ENCODE results near the gene JMJD6. TPM values are rescaled to one million over a fixed set of nuclear protein-coding genes. Genes with fewer than 3 reads are reported as not detected.

Gene JMJD6
- total and polyA plus RNA-seq, 9 of the 15 experiments (the other 6 are each of a cell fraction or from before 2014, with no cell fraction given), result 2.5 to 52.3 (median 36.3) TPM

GRCh38 chr17:76716839-76717215 lies 9.6 kb downstream of the JMJD6 start:
- 27% methylated on average over 6 of the region's 6 CpGs for WGBS (ENCODE audit: insufficient coverage, low coverage, missing lambda C conversion rate)
- Histone ChIP-seq H3K79me2 (ENCODE audit: control insufficient read depth, insufficient read depth, low read length) (peaks cover 21% of the 10 kb centered on the region), H4K20me1 (replicated peaks; ENCODE audit: control insufficient read depth, insufficient read depth, low read length) (peaks cover 11% of the 10 kb centered on the region; the same call in 1 of the 2 replicates), H3K9me1 (ENCODE audit: control insufficient read depth, insufficient read depth, low read length) (peaks cover 2% of the 10 kb centered on the region), H3K4me3 (no peak overlapping the region), H3K4me2 (ENCODE audit: insufficient read depth, low read length) (peak overlapping the region; percentile 40; the same call in 1 of the 2 replicates), H3K4me1 (replicated peaks in 1 of 2; ENCODE audit: control insufficient read depth in 2 of 2, insufficient read depth in 2 of 2, low read length in 2 of 2) (peaks cover 18 to 27% of the 10 kb centered on the region in 2 experiments), H3K27me3 (ENCODE audit: control insufficient read depth in 2 of 2, insufficient read depth in 2 of 2, low read length in 2 of 2) (no peaks in the 10 kb centered on the region), H3K36me3 (ENCODE audit: control insufficient read depth, insufficient read depth, low read length) (peaks cover 87% of the 10 kb centered on the region), H3K9ac (ENCODE audit: insufficient read depth in 1 of 2, low read depth in 2 of 2, low read length in 2 of 2) (peak overlapping the region in 1 of 2 experiments; percentile 16; a peak in 3 of 4 replicates), H3K27ac (ENCODE audit: extremely low read depth, low read depth, low read length) (peak overlapping the region; percentile 26; the same call in 1 of the 3 replicates), H2AFZ (ENCODE audit: low read depth, low read length) (no peak overlapping the region), H3K9me3 (replicated peaks; ENCODE audit: control insufficient read depth, insufficient read depth, low read depth, low read length) (no peaks in the 10 kb centered on the region)
- TF ChIP-seq MEF2A (IDR thresholded peaks at IDR 0.05; ENCODE audit: control insufficient read depth, low read depth, low read length), result no peak
- TF ChIP-seq MYC (IDR thresholded peaks at IDR 0.05; ENCODE audit: low read depth, low read length), result 0 out of 2 replicates have a peak, but pooled peaks have one; percentile 2
- no peak for TF ChIP-seq MYC (CRISPR knock-in tag; IDR thresholded peaks at IDR 0.05; ENCODE audit: borderline replicate concordance, low read depth)
- no peak for TF ChIP-seq TBL1XR1 (IDR thresholded peaks at IDR 0.05; ENCODE audit: low read length in 2 of 2)
- in situ Hi-C loops (cut with MboI) (no loop called here), intact Hi-C loops (cut with micrococcal nuclease) (no loop called here)
- no peak for ATAC-seq
- CTCF ChIA-PET (ENCODE audit: low intra/inter-chr PET ratio), result no interaction called here
- FAIRE-seq, result no peak
- BruUV-seq (replicated peaks), result no TSS peak
- POLR2A ChIA-PET, result interaction anchor here (0.6 to 5.1 kb wide), 10 partner anchors 8 to 823 kb away, joined by 3 to 75 read pairs (median 4); partner anchors contain the start of genes JMJD6, METTL23, MFSD11 and SRSF2
- DNase-seq (ENCODE audit: extremely low read depth in 1 of 4, low spot score in 3 of 4), result peak in 1 of 4 experiments; percentile 25
